AML-193 (cell line): ENCODE results near the gene CGB5.

ENCODE experiments used
- DNase-seq, 2 experiments: peaks; one replicate each; lab custom pipeline; 2025; lab: John Stamatoyannopoulos, UW

The CGB5 gene

GRCh38 chr19:49086296-49086695 lies 42.6 kb downstream of the CGB5 start:
- no peak for DNase-seq

GRCh38 chr19:49091391-49092038 lies 47.9 kb downstream of the CGB5 start:
- no peak for DNase-seq

GRCh38 chr19:49092686-49093085 lies 49.0 kb downstream of the CGB5 start:
- no peak for DNase-seq
